ENCODE measurements around the gene MTHFD2L.

MTHFD2L gene

DNA sequence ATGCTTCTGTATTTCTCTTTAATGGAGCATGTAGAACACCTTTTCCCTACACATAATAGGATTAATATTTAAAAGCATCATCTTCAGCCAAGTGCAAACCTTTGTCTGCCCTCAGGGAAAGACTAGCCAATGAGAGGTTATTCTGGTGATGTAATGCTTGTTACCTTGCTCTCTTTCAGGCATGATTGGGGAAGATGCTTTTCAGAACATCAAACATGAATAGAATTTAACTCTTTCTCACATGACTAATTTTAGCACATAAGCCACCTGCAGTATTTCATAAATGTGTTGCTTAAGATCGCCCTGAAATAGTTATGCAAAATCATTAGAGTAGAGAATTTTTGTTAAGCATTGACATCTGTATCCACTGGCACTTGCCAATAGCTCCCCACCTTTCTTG lies 139.6 kb downstream of the MTHFD2L start:
- DNase-seq, result no peak

GRCh38 chr4:74304095-74304625 lies 146.2 kb downstream of the MTHFD2L start:
- DNase-seq, result no peak

- DNase-seq, result no peak
These were observed 147.1 kb downstream of the MTHFD2L start for GRCh38 chr4:74305000-74305399.

GRCh38 chr4:74307170-74307569 lies 149.3 kb downstream of the MTHFD2L start:
- DNase-seq, result no peak

GRCh38 chr4:74308215-74308614 lies 150.3 kb downstream of the MTHFD2L start, which contains the start of gene EPGN:
TSS of gene EPGN (plus strand) at chr4:74308470. CDS start at chr4:74308534, 64 bp downstream.
- no peak for DNase-seq

- DNase-seq, result no peak
These were observed 151.3 kb downstream of the MTHFD2L start for GRCh38 chr4:74309223-74309622.

- DNase-seq, result peak in 9 of 51 donors; percentile 0 to 41 (median 2)
These were observed 153.9 kb downstream of the MTHFD2L start for GRCh38 chr4:74311696-74312313.

DNA sequence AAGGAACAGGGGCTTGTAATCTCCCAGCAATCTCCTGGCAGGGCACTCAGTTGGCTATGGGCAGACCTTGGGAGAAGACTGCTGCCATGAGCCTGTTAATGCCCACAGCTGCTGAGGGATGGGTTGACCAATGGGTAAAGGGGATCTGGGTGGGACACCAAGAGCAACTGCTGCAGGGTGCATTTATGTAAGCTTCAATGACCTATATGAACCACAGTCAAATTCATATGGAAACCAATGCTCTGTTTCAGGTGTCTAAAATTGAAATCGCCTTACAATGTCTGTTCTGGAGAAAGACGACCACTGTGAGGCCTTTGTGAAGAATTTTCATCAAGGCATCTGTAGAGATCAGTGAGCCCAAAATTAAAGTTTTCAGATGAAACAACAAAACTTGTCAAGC lies 156.4 kb downstream of the MTHFD2L start:
- DNase-seq, result no peak

- no peak for DNase-seq
These were observed 157.0 kb downstream of the MTHFD2L start for GRCh38 chr4:74314944-74315343.

- no peak for DNase-seq
These were observed 157.5 kb downstream of the MTHFD2L start for GRCh38 chr4:74315376-74315775.

DNA sequence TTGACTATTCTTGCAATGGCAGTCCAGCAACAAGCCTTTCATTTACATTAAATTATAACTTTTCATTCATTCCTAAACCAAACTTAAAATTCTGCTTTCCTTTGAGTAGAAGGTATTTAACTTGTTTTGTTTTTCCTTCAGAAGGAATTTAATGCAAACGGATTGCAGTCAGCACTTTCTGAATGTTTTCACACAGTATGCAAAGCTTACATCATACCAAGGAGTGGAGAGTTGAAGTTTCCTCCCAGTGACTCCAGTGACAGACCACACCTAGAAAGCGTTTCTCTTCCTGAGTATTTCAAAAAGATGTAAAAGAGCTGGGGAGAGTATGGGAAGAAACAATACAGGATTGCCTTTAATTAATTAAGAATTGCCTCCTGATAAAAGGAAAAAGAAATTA lies 158.5 kb downstream of the MTHFD2L start:
- no peak for DNase-seq

DNA sequence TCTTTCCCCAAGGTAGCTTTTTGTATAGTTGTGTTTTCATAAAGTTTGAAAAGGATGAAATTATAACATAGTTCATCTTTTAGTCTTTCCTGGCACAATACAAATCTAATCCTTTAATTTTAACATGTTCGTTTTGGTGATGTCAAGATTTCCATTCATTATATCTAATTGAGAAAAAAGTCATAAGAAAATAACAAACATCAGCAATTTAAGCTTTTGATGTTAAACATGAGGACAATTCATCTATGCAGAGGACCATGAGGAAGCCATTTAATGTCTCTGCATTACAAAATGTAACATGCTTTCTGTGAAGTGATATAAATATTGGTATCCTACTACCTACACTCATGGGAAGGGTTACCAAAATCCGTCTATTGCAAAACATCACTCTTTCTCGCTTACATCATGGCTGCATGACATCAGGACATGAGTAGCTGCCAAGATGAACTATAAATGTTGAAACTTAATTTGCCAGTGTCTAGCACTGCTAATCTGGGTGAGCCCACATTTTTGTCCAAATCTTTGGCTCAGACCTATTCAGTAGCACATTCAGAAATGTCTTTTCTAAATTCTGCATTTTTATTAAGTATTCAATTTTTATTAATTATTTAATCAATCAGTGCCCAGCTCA lies 159.8 kb downstream of the MTHFD2L start:
- DNase-seq, result no peak

- no peak for DNase-seq
These were observed 160.4 kb downstream of the MTHFD2L start for GRCh38 chr4:74318276-74318675.

DNA sequence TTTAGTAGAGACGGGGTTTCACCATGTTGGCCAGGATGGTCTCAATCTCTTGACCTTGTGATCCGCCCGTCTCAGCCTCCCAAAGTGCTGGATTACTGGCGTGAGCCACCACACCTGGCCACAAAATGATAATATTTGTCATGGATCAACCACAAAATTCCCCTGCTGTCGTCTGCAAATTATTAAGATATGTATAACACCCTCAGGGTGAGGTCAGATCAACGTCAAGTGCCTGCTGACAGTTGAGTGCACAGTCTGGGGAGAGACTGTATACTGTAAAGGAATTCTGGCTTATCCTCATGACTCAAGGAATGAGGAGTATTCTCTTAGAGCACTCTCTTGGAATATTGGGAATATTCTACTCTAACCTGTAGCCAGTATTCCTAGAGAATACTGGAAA lies 161.6 kb downstream of the MTHFD2L start:
- no peak for DNase-seq

DNA sequence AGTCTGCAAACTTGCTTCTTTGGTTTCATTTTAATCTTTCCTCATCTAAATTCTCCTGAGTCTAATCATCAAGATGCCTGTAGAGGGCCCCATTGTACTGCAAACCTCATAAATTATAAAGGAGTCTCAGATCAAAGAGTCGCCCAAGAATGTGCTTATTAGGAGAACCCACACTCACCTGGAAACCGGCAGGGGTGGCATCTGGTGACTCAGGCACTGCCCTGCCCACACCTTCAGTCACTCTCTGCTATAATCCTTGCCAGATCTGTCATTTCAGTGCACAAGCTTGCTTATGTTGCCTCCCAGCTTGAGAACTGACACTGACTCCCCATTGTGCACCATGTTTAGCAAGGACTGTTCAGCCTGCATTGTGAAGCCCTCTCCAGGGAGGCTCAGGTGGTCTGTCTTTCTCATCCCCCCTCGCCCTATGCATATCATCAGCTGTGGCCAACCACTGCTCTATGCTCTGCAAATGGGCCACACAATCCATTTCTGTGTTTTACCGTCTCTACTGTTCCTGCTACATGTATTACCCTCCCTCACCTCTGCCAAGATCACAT lies 162.7 kb downstream of the MTHFD2L start:
- peak in 4 of 51 donors; percentile 0 to 36 (median 5) for DNase-seq

DNA sequence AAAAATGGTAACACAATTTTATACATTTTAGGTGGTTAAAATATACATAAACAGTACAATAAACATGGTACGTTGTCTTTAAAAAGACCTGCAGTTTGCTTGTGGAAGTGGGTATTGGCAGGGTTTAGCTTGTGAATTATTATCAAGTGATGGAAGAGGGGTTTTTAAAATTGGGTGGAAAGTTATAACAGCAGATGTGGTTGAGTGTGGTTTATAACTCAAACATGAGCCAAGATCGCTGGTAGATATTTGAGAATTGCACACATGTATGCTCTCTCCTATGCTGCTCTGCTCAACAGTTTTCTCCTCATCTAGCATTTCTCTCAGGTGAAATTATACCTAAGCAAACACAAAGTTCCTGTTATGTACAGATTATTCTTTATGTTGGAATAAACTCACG lies 164.4 kb downstream of the MTHFD2L start:
- no peak for DNase-seq

DNA sequence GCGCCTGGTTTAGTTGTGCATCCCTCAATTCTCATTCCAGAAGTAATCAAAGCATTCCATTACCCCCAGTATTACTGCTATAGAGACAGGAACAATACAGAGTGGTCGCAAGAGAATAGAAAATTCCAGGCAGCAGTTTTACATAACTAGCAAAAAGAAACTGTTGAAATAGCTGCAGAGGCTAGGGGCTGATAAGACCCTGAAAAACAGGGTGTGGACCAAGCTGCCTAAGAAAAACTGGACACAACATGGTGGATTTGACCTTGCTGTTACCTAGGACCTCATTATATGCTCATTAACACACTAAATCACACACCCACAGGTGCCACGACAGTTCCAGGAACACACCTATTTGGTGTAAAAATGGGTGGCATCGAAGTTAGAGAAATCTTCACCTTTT lies 165.7 kb downstream of the MTHFD2L start:
- DNase-seq, result no peak

- DNase-seq, result no peak
These were observed 166.3 kb downstream of the MTHFD2L start for GRCh38 chr4:74324262-74324661.

DNA sequence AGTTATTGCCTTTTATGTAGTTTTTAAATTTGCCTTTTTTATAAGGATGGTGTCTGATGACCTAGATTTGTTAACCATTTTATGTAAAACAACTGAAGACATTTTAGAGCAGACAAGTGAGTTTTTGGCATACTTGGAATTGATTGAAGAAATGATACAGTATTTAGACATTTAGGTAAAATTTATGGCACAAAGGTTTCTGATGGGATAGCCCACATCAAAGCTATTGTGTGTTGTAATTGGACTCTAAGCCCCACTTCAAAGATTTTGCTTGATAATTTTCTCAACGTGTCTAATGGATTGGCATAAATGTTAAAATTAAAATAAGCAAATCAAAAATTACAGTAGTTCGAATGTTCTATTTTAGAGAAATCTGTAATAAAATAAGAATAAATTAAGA lies 168.0 kb downstream of the MTHFD2L start:
- no peak for DNase-seq

GRCh38 chr4:74327762-74328161 lies 169.8 kb downstream of the MTHFD2L start:
- DNase-seq, result no peak

- DNase-seq, result no peak
These were observed 170.6 kb downstream of the MTHFD2L start for GRCh38 chr4:74328501-74328900.

- no peak for DNase-seq
These were observed 171.4 kb downstream of the MTHFD2L start for GRCh38 chr4:74329307-74329706.

DNA sequence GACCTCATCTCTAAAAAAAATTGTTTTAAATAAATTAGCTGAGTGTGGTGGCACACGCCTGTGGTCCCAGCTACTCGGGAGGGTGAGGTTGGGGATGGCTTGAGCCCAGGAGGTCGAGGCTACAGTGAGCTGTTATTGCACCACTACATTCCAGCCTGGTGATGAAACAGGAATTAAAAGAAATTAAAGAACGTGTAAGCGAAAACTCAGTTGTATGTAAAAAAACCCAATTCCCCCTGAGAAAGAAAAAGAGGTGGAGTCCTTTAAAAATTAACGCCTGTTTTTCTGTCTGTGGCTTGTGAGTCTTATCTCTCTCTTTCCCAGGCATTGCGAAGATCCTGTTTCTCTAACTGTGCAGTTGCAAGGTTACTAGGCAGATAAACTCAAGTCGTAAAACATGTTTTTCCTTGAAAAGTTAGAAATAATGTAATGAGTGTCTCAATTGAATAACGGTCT lies 172.4 kb downstream of the MTHFD2L start:
- DNase-seq, result no peak

Data from hypothalamus (tissue), 51 donors.